ENCODE data around the gene ZDHHC19. TPM values are rescaled to one million over a fixed set of nuclear protein-coding genes. Genes with fewer than 3 reads are reported as not detected.
"Not testable (repeated sequence)": the region's sequence is repeated elsewhere in the genome, so short reads cannot be mapped to it uniquely, and the experiment has no call there.

The ZDHHC19 gene
- total RNA-seq, 1 donor: not detected

DNA sequence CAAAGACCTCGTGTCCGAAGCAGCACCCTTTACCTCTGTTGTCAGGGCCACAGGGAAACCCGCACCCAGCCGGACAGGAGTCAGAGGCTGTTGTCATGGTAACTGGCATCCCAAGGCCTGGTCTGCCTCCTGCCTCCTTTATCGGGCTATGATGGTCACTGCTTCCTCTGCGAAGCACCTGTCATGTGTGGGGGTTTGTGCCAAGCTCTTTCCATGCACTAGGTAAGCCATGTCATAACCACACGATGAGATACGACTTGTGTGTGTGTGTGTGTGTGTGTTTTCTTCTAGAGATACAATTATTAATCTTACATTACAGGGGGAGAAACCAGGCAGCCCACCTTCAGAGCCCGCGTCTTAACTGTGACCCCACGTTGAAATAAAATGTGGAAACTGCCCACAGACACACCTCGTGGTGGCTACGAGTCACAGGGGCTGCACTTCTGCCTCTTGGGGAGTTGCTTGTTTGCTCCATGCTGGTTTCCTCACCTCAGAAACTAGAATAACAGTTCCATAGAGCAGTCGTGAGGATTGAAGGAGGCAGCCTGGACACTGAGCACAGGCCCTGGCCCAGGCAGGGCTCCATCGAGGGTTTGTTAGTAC is 18.0 kb downstream of the ZDHHC19 start:
- TF ChIP-seq, protein P1, sequence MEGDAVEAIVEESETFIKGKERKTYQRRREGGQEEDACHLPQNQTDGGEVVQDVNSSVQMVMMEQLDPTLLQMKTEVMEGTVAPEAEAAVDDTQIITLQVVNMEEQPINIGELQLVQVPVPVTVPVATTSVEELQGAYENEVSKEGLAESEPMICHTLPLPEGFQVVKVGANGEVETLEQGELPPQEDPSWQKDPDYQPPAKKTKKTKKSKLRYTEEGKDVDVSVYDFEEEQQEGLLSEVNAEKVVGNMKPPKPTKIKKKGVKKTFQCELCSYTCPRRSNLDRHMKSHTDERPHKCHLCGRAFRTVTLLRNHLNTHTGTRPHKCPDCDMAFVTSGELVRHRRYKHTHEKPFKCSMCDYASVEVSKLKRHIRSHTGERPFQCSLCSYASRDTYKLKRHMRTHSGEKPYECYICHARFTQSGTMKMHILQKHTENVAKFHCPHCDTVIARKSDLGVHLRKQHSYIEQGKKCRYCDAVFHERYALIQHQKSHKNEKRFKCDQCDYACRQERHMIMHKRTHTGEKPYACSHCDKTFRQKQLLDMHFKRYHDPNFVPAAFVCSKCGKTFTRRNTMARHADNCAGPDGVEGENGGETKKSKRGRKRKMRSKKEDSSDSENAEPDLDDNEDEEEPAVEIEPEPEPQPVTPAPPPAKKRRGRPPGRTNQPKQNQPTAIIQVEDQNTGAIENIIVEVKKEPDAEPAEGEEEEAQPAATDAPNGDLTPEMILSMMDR (IDR thresholded peaks at IDR 0.05; ENCODE audit: insufficient read depth, low read depth, low read length): no peak
- no peak for DNase-seq (ENCODE audit: low read depth)
- no peak overlapping the region for H3K4me3 ChIP-seq (ENCODE audit: low read depth, low read length)

DNA sequence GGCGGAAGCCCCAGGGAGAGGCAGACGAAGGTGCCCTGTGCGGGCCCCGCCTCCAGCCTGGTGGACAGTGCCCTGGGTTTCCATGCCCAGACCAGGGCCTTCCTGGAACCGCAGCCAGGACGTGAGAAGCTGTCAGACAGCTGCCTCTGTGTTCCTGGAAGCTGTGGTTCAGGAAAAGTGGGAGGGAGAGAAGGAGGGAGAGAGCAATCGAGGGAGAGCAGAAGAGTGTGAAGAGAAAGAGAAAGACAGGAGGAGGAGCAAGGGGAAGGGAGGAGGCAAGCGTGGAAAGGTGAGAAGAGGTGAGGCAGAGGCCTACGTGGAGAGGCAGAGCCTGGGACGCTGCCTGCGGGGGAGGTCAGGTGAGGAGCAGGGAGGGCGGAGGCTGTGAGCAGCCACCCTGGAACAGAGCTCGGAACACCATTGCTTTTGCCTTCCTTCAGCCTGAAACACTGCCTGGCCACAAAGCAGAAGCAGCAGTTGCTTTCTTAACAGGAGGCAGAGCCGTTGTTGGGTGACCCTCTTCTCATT is 18.6 kb downstream of the ZDHHC19 start:
- no peak overlapping the region for H3K4me3 ChIP-seq (ENCODE audit: low read depth, low read length)
- no peak for DNase-seq (ENCODE audit: low read depth)
- TF ChIP-seq, protein P1 (IDR thresholded peaks at IDR 0.05; ENCODE audit: insufficient read depth, low read depth, low read length): no peak

DNA sequence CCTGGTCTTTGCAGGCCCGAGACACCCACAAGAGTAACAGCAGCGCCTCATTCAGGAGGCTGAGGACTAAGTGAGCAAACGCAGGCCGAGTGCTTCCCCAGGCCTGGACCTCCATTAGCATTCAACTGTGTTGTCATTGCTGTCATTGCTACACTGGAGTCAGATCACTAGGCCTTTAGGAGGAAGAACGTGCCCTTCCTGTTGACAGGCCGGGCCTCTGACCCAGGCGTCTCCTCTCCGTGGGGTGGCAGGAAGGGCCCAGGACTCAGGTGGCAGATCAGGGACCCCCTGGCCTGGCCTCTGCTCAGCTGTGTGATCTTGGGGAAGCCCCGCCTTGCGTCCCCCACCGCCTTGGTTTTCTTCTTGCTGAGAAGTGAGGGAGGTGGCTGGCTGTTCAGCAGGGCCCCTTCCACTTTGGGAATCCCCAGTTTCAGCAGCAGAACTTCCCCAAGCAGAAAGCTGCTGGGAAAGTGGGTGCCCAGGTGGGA is 19.1 kb downstream of the ZDHHC19 start:
- TF ChIP-seq, protein P1 (IDR thresholded peaks at IDR 0.05; ENCODE audit: insufficient read depth, low read depth, low read length): no peak
- DNase-seq (ENCODE audit: low read depth): no peak
- H3K4me3 ChIP-seq (ENCODE audit: low read depth, low read length): no peak overlapping the region

DNA sequence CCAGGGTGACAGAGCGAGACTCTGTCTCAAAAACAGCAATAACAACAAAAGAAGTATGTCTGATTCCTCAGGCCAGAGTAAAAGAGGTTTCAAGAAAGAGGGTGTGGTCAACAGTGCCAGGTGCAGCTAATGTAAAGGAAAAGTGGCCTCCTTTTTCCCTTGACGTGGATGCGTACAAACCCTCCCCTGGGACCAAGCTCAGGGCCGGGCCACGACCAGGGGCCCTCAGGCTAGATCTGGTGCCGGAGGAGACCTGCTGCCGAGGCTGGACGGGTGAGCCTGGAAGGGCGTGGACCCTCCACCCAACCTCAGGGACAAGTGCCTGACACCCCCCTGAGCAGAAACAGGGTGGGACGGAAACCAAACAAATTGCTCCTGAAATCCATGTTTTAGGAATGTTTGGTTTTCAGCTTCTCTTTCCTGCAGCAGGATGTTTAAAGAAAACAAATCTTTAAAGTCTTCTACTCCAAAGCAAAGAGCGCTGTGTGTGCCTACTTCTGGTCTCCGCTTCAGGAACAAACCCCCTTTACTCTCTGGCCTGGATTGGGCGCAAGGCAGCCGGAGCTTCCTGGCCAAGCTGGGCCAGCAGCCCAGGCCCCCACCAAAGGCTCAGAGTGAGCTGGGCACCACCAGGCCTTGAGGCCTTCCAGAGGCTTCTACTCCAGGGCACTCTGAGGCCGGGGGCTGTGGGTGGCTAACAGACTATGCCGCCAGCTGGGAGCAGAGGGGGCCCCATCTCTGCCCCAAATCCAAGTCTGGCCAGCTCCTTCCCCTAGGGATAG is 21.4 kb downstream of the ZDHHC19 start:
- TF ChIP-seq, protein P1 (IDR thresholded peaks at IDR 0.05; ENCODE audit: insufficient read depth, low read depth, low read length): no peak
- no peak for DNase-seq (ENCODE audit: low read depth)

DNA sequence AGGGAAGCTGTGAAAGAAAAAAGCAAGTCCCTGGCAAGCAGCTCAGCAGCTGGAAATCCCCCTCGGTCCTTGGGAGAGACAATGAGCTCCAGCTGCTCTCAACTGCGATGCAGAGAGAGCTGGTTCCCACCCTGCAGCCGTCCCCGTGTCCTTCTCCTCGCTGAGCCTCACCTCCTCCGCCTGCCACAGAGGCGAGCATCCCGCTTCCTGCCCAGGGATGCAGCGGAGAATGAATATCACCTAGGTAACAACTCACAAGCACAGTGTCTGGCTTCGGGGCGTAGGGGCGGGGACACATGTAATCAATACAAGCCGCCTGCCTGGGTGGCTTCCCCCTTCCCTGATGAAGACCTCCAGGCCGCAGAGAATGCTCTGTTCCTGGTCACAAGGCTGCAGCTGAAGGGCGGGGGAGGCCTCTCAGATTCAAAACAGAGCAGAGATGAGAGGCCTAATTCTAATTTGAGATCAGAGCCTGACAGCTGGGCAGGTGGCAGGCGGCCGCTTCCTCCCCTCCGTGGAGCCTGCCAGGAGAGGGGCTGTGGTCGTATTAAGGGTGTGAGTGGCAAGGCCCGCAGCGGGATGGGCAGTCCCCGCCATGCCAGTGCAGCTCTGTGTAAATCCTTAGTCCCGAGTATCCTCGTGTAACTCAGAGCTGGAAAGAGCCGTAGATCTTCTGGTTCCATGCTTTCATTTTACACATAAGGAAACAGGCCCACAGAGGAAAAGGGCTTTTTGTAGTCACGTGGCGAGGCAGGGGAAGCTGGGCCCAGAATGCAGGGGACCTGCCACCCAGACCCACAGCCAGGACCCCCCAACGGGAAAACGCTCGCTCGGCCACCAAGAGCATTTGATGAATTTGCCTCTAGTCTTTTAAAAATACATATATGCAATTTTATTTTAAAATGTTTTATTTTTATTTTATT is 24.3 kb downstream of the ZDHHC19 start:
- no peak for DNase-seq (ENCODE audit: low read depth)
- TF ChIP-seq, protein P1 (IDR thresholded peaks at IDR 0.05; ENCODE audit: insufficient read depth, low read depth, low read length): no peak
- H3K4me3 ChIP-seq (ENCODE audit: low read depth, low read length): no peak overlapping the region

More for the DNA sequence above, 21.4 kb downstream of the ZDHHC19 start:
- no peak overlapping the region for H3K4me3 ChIP-seq (ENCODE audit: low read depth, low read length)

DNA sequence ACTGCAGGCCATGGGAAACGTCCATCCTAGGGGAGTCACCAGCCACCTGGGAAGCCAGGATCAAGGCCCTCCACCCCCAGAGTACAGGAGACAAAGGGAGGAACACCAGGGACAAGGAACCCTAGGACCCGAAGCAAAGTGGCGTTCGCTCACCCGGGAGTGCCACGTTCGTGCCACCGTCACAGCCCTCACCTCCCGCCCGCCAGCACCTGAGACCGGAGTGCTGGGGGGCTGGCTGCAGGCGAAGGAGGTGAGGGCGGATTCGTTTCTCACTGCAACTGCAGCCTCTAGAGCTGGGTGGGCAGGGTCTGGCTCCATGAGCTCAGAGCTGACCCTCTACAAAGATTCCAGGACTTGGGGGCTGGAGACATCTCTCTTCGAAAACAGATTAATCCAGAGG is 26.3 kb downstream of the ZDHHC19 start:
- H3K4me3 ChIP-seq (ENCODE audit: low read depth, low read length): no peak overlapping the region
- TF ChIP-seq, protein P1 (IDR thresholded peaks at IDR 0.05; ENCODE audit: insufficient read depth, low read depth, low read length): no peak
- no peak for DNase-seq (ENCODE audit: low read depth)

DNA sequence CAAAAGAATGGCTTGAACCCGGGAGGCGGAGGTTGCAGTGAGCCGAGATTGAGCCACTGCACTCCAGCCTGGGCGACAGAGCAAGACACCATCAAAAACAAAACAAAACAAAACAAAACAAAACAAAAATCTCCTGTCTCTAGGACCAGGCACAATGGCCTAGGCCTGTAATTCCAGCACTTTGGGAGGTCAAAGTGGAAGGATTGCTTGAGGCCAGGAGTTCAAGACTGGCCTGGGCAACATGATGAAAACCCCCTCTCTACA is 27.1 kb downstream of the ZDHHC19 start:
- not testable (repeated sequence) for DNase-seq (ENCODE audit: low read depth); H3K4me3 ChIP-seq (ENCODE audit: low read depth, low read length)
